GM12875 (cell line): ENCODE data around the gene EYA2.

Source experiments
- H3K4me3 ChIP-seq: one replicate; pipeline ENCODE4 v1.5.1; 2011; ENCODE audit warnings: low read depth, low read length, control low read depth
- TF ChIP-seq, protein P1 (sequence below): IDR thresholded peaks from 2 replicates; pipeline ENCODE4 v1.5.1; 2011; ENCODE audit warnings: low read depth, mild to moderate bottlenecking, control low read depth, inconsistent platforms, low read length, moderate library complexity, borderline replicate concordance; ENCODE audit not compliant: insufficient read depth

EYA2 gene

GRCh38 chr20:47054506-47054905 is 159.9 kb downstream of the EYA2 start:
- H3K4me3 ChIP-seq = no peak overlapping the region
- TF ChIP-seq, protein P1, sequence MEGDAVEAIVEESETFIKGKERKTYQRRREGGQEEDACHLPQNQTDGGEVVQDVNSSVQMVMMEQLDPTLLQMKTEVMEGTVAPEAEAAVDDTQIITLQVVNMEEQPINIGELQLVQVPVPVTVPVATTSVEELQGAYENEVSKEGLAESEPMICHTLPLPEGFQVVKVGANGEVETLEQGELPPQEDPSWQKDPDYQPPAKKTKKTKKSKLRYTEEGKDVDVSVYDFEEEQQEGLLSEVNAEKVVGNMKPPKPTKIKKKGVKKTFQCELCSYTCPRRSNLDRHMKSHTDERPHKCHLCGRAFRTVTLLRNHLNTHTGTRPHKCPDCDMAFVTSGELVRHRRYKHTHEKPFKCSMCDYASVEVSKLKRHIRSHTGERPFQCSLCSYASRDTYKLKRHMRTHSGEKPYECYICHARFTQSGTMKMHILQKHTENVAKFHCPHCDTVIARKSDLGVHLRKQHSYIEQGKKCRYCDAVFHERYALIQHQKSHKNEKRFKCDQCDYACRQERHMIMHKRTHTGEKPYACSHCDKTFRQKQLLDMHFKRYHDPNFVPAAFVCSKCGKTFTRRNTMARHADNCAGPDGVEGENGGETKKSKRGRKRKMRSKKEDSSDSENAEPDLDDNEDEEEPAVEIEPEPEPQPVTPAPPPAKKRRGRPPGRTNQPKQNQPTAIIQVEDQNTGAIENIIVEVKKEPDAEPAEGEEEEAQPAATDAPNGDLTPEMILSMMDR = no peak

GRCh38 chr20:47054945-47055344 is 160.3 kb downstream of the EYA2 start:
- no peak overlapping the region for H3K4me3 ChIP-seq
- TF ChIP-seq, protein P1 = no peak

- TF ChIP-seq, protein P1 = no peak
- H3K4me3 ChIP-seq = no peak overlapping the region
Measured at GRCh38 chr20:47055699-47056369, 161.2 kb downstream of the EYA2 start.

GRCh38 chr20:47057661-47058060 is 163.0 kb downstream of the EYA2 start:
- H3K4me3 ChIP-seq = no peak overlapping the region
- TF ChIP-seq, protein P1 = no peak

- TF ChIP-seq, protein P1 = no peak
- H3K4me3 ChIP-seq = no peak overlapping the region
Measured at GRCh38 chr20:47058236-47058635, 163.6 kb downstream of the EYA2 start.

DNA sequence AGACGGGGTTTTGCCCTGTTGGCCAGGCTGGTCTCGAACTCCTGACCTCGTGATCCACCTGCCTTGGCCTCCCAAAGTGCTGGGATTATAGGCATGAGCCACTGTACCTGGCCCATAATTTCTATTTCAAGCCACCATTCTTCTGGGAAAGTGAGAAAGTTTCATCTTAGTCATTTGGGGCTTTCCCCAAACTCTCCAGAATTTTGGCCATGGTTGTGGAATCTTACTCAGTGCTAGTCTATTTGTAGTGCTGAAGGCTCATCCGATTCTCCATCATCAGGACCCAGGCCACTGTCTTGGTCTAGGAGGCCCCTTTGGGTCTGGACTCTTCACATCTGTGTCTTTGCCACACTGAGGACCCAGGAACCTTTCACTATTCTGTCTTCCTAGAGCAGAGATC is 164.9 kb downstream of the EYA2 start:
- no peak overlapping the region for H3K4me3 ChIP-seq

DNA sequence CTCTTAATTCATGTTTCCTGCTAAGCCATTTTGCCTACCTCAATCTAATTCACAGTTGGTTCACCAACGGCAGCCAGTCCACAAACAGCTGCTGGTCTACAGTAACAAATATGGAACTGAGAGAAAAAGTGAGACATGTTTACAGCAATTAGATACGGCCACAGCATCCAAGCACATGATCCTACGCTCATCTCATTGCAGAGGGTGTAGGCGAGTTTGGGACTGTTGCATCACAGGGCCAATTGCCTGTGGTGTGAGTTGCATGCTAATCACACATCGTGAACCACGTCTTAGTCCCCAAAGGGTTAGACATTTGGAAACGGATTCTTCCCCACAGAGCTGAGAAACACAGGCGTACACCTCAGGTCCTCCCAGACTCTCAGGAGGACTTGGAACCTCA is 166.9 kb downstream of the EYA2 start:
- TF ChIP-seq, protein P1 = no peak
- no peak overlapping the region for H3K4me3 ChIP-seq

More for the DNA sequence above, 164.9 kb downstream of the EYA2 start:
- TF ChIP-seq, protein P1 = no peak
